Activated CD8-positive, alpha-beta T cell treated with anti-CD3 and anti-CD28 coated beads, Interleukin-2, amount 10 ng/mL, durations not matched to agents 7 days and 5 days (primary cell): ENCODE data around the gene FADD. TPM values are rescaled to one million over a fixed set of nuclear protein-coding genes. Genes with fewer than 3 reads are reported as not detected.
"Not testable (repeated sequence)": the region's sequence is repeated elsewhere in the genome, so short reads cannot be mapped to it uniquely, and the experiment has no call there.

Experiments used
- ATAC-seq: fragments of 150-1000 bp; cut with Tn5 transposase; one replicate; pipeline ENCODE4 v1.10.0; 2021; ENCODE audit warnings: moderate library complexity
- CTCF ChIA-PET: fragments of 350-600 bp; sonication (Branson Sonifier 250); formaldehyde crosslinking; loops from one replicate; lab custom pipeline; 2021; ENCODE audit warnings: antibody characterized with exemption; lab: Charles Lee
- POLR2A ChIA-PET: fragments of 350-600 bp; sonication (Branson Sonifier 250); formaldehyde crosslinking; loops from one replicate; lab custom pipeline; 2021; ENCODE audit warnings: antibody characterized with exemption; lab: Charles Lee
- DNase-seq: peaks from one replicate; pipeline ENCODE4 v3.0.0-alpha.2; 2020
- H3K27ac Mint-ChIP-seq: one replicate; pipeline ENCODE4 v1.8.0; 2021; ENCODE audit warnings: mild to moderate bottlenecking, mixed read lengths
- H3K27me3 Mint-ChIP-seq: one replicate; pipeline ENCODE4 v1.8.0; 2021; ENCODE audit warnings: low read depth, mixed read lengths
- H3K36me3 Mint-ChIP-seq: one replicate; pipeline ENCODE4 v1.8.0; 2021; ENCODE audit warnings: low read depth, mixed read lengths
- H3K4me1 Mint-ChIP-seq: one replicate; pipeline ENCODE4 v1.8.0; 2021; ENCODE audit warnings: low read depth, mixed read lengths
- H3K4me3 Mint-ChIP-seq: one replicate; pipeline ENCODE4 v1.8.0; 2021; ENCODE audit warnings: mild to moderate bottlenecking, mixed read lengths
- H3K9me3 Mint-ChIP-seq: one replicate; pipeline ENCODE4 v1.8.0; 2022; ENCODE audit warnings: mixed read lengths; ENCODE audit not compliant: insufficient read depth
- total RNA-seq, 2 experiments: library from RNA; stranded (reverse); gene quantifications; one replicate each; pipeline ENCODE4 v1.2.3, GENCODE V29; 2021

Gene FADD
- total RNA-seq, 2 experiments from 2014 or later = 37.3 to 37.8 TPM

- Mint-ChIP-seq H3K9me3 (no peaks in the 10 kb centered on the region), H3K4me3 (no peak overlapping the region), H3K4me1 (peaks cover 47% of the 10 kb centered on the region), H3K27me3 (no peaks in the 10 kb centered on the region), H3K36me3 (peaks cover 53% of the 10 kb centered on the region), H3K27ac (no peak overlapping the region)
- POLR2A ChIA-PET = no interaction called here
- DNase-seq (no peak), ATAC-seq (no peak)
- CTCF ChIA-PET = interaction anchor here (1.6 kb wide), 1 partner anchor 9 kb away, joined by 4 read pairs; no protein-coding TSS in a partner anchor
These were observed 3.9 kb downstream of the FADD start for GRCh38 chr11:70206982-70207376.

DNA sequence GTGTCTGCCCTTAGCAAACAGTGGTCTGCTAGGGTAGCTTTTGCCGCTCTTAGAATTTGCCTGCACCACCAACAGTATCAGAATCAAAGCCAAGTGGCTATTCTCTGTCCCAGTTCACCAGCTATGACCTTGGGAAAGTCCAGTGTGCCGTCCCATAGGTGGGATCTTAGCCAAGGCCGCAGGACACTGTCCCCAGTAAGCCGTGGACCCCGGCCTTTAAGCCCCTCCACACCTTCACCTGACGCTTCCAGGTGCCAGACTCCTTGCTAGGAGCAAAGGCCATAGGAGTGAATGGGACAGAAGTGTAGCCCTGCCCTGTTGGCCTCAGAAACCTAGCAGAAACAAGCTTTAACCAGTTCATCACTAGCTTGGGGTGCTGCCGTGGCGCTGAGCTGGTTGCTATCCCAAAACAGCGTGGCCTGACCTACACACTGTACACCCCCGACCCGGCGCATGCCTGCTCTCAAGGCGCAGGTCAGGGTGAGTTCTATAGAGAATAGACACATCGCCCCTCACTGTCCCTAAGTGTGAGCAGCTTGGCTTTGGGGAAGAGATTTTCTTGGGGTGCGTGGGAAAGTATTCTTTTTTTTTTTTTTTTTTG is 4.5 kb downstream of the FADD start:
- DNase-seq = no peak
- ATAC-seq = no peak
- POLR2A ChIA-PET = no interaction called here
- Mint-ChIP-seq H3K4me1 (peaks cover 40% of the 10 kb centered on the region), H3K36me3 (peaks cover 53% of the 10 kb centered on the region), H3K9me3 (no peaks in the 10 kb centered on the region), H3K4me3 (no peak overlapping the region), H3K27ac (no peak overlapping the region), H3K27me3 (no peaks in the 10 kb centered on the region)
- CTCF ChIA-PET = interaction anchor here (1.6 kb wide), 1 partner anchor 9 kb away, joined by 4 read pairs; no protein-coding TSS in a partner anchor

GRCh38 chr11:70209391-70209912 is 6.4 kb downstream of the FADD start:
- Mint-ChIP-seq H3K4me3 (no peak overlapping the region), H3K36me3 (peaks cover 45% of the 10 kb centered on the region), H3K27ac (no peak overlapping the region), H3K27me3 (no peaks in the 10 kb centered on the region), H3K4me1 (peaks cover 33% of the 10 kb centered on the region), H3K9me3 (no peaks in the 10 kb centered on the region)
- no peak for DNase-seq
- no peak for ATAC-seq
- ChIA-PET CTCF (no interaction called here), POLR2A (no interaction called here)

- Mint-ChIP-seq H3K4me1 (peaks cover 27% of the 10 kb centered on the region), H3K27ac (no peak overlapping the region), H3K27me3 (no peaks in the 10 kb centered on the region), H3K9me3 (no peaks in the 10 kb centered on the region), H3K36me3 (peaks cover 39% of the 10 kb centered on the region), H3K4me3 (no peak overlapping the region)
- ChIA-PET CTCF (no interaction called here), POLR2A (no interaction called here)
- ATAC-seq (no peak), DNase-seq (no peak)
These were observed 7.0 kb downstream of the FADD start for GRCh38 chr11:70210051-70210501.

DNA sequence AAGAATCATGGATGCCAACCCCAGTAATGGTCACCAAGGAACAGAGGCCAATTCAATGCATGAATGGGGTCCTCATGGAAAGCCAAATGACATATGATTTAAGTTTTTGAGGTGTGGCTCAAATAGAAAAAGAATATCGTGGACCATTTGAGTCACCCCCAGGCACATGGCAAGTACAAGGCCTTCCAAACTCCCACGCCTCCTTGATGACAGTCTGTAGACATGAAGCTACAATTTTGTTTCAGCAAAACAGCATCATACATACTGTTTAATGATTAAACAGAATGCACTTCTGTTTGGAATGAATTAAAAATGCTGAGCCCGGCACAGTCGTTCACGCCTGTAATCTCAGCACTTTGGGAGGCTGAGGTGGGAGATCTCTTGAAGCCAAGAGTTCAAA is 7.4 kb downstream of the FADD start:
- no peak for ATAC-seq
- ChIA-PET POLR2A (no interaction called here), CTCF (no interaction called here)
- Mint-ChIP-seq H3K9me3 (no peaks in the 10 kb centered on the region), H3K4me1 (peaks cover 23% of the 10 kb centered on the region), H3K36me3 (peaks cover 35% of the 10 kb centered on the region), H3K27ac (no peak overlapping the region), H3K4me3 (no peak overlapping the region), H3K27me3 (no peaks in the 10 kb centered on the region)
- DNase-seq = no peak

DNA sequence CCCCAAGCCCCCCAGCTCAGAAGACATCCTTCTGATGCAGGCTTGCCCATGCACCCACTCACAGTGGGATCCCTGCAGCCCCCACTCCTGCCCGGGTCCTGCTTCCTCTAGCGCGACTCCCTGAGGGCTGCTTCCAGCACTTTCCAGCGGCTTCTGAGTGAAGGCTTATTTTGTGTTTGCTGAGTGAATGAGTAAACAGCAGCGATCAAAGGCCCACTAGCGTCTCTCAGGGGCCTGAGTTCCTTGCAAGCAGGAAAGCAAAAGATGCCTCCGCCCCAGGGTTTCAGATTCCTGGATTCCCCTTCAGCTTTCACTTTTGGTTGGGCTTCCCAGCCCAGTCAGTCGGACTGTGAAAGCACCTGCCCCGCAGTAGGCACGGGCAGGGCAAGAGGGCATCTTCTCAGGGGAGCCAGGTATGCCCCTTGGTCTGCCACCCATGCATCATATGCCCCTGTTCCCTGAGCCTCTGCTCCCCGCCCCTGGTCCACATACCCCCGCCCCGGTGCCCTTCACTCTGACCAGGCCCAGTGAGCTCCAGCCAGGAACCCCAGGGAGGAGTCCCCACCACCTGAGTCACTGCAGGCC is 9.2 kb downstream of the FADD start:
- ChIA-PET POLR2A (interaction anchor here (1.5 kb wide), 1 partner anchor 8 kb away, joined by 6 read pairs; no protein-coding TSS in a partner anchor), CTCF (no interaction called here)
- Mint-ChIP-seq H3K27ac (no peak overlapping the region), H3K4me3 (no peak overlapping the region), H3K36me3 (peaks cover 17% of the 10 kb centered on the region), H3K9me3 (no peaks in the 10 kb centered on the region), H3K4me1 (peaks cover 14% of the 10 kb centered on the region), H3K27me3 (no peaks in the 10 kb centered on the region)
- ATAC-seq = no peak
- no peak for DNase-seq

DNA sequence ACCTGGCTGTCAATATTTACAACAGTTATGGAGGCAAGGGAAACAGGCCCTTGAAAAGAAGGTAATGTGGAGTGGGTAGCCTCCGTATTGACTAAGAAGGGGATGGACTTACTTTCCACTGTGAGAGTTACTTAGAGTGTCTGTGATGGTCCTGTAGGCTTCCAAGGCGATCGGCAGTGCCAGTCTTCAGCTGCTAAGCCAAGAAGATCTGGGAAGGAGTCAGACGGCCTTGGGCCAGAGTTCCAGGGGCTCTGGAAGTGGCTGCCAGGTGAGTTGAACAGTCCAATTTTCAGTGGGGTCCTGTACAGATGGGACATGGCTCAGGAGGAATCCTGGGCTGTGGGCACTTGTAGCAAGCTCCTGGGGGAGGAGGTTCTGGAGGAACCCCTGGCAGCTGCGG is 14.3 kb downstream of the FADD start:
- H3K27me3 Mint-ChIP-seq = peaks cover 10% of the 10 kb centered on the region
- H3K9me3 Mint-ChIP-seq, H3K4me1 Mint-ChIP-seq, ATAC-seq, CTCF ChIA-PET, POLR2A ChIA-PET, H3K36me3 Mint-ChIP-seq, DNase-seq, H3K4me3 Mint-ChIP-seq, H3K27ac Mint-ChIP-seq: not testable (repeated sequence)

DNA sequence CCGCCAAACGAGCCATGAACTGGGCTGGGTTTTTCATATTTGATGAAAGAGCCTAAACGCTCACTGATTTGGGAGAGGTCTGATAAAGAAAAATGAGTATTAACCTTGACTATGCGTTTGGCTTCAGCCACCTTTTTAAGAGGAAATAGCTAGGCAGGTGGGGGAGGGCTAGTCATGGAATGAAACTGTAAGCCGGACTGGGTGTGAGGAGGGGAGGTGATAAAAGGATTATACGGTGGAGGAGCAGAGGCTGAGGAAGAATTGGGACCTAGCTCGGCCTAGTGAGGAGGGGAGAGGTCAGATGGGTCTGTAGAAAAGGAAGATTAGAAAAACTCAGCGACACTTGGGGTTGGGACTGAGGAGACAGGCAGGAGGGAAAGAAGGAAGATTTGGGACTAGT is 15.0 kb downstream of the FADD start:
- POLR2A ChIA-PET, H3K4me3 Mint-ChIP-seq, ATAC-seq, H3K9me3 Mint-ChIP-seq, H3K27ac Mint-ChIP-seq, CTCF ChIA-PET, DNase-seq, H3K4me1 Mint-ChIP-seq, H3K36me3 Mint-ChIP-seq: not testable (repeated sequence)
- H3K27me3 Mint-ChIP-seq = peaks cover 12% of the 10 kb centered on the region

DNA sequence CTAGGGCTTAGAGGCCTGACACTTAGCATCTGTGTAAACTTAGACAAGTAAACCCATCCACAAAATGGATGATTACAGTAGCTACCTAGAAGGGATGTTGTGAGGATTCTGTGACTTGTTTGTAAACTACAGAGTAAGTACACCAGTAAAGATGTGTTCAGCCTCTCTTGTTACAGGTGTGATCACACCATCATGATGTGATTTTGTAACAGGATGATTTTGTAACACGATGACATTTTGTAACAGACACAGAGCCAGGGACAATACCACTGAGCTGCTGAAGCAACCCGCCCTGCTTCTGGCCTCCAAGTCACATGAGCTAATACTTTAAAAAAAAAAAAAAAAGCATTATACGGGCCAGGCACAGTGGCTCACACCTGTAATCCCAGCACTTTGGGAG is 17.0 kb downstream of the FADD start:
- peaks cover 20% of the 10 kb centered on the region for H3K27me3 Mint-ChIP-seq
- DNase-seq (no peak), ATAC-seq (no peak)
- no peak overlapping the region for H3K4me3 Mint-ChIP-seq
- no peaks in the 10 kb centered on the region for H3K36me3 Mint-ChIP-seq
- H3K27ac Mint-ChIP-seq = no peak overlapping the region
- CTCF ChIA-PET = no interaction called here
- POLR2A ChIA-PET = no interaction called here
- H3K4me1 Mint-ChIP-seq = no peaks in the 10 kb centered on the region
- H3K9me3 Mint-ChIP-seq = no peaks in the 10 kb centered on the region

GRCh38 chr11:70220920-70221319 is 17.8 kb downstream of the FADD start:
- H3K36me3 Mint-ChIP-seq = no peaks in the 10 kb centered on the region
- ATAC-seq = no peak
- DNase-seq = no peak
- no peak overlapping the region for H3K27ac Mint-ChIP-seq
- ChIA-PET POLR2A (no interaction called here), CTCF (no interaction called here)
- H3K27me3 Mint-ChIP-seq = peaks cover 20% of the 10 kb centered on the region
- H3K4me3 Mint-ChIP-seq = no peak overlapping the region
- no peaks in the 10 kb centered on the region for H3K9me3 Mint-ChIP-seq
- no peaks in the 10 kb centered on the region for H3K4me1 Mint-ChIP-seq

DNA sequence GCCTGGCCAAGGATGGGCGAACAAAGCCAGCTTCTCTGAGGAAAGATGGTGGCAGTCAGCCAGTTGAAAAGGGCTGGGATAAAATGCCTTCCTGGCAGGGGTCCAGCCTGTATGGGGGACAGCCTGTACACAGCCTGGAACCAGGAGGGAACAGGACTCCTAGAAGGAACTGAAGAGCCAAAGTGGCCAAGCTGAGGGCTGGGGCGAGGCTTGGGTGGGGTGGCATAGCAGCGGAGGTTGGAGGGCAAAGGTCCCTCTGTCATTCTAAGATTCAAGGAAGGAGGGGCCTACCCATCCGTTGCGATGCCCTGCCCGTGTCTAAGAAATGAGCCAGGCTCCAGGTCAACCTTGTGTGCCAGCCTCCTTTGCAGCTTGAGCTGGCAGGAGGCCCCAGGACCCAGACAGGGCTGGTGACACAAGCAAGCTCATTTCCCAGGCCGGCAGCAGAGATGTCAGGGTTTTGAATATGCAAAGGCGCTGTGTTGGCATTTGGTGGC is 22.6 kb downstream of the FADD start:
- CTCF ChIA-PET = interaction anchor here (0.6 kb wide), 1 partner anchor 21 kb away, joined by 3 read pairs; no protein-coding TSS in a partner anchor
- DNase-seq (no peak), ATAC-seq (no peak)
- H3K9me3 Mint-ChIP-seq = no peaks in the 10 kb centered on the region
- peaks cover 12% of the 10 kb centered on the region for H3K27me3 Mint-ChIP-seq
- H3K4me1 Mint-ChIP-seq = no peaks in the 10 kb centered on the region
- POLR2A ChIA-PET = no interaction called here
- no peaks in the 10 kb centered on the region for H3K36me3 Mint-ChIP-seq
- H3K27ac Mint-ChIP-seq = no peak overlapping the region
- H3K4me3 Mint-ChIP-seq = no peak overlapping the region

GRCh38 chr11:70226183-70226582 is 23.1 kb downstream of the FADD start:
- Mint-ChIP-seq H3K27me3 (peaks cover 10% of the 10 kb centered on the region), H3K4me3 (no peak overlapping the region), H3K4me1 (no peaks in the 10 kb centered on the region), H3K36me3 (no peaks in the 10 kb centered on the region), H3K27ac (no peak overlapping the region), H3K9me3 (no peaks in the 10 kb centered on the region)
- ATAC-seq = no peak
- CTCF ChIA-PET = interaction anchor here (0.6 kb wide), 1 partner anchor 22 kb away, joined by 3 read pairs; no protein-coding TSS in a partner anchor
- no peak for DNase-seq
- POLR2A ChIA-PET = no interaction called here
